HG02763 (cell line): Measurements from ENCODE around the gene USP35.
"Not testable (repeated sequence)": the region's sequence is repeated elsewhere in the genome, so short reads cannot be mapped to it uniquely, and the experiment has no call there.

Source experiments
- ATAC-seq: cut with Tn5 transposase; IDR thresholded peaks from one replicate; pipeline ENCODE4 v1.9.1; 2021; ENCODE audit warnings: mild to moderate bottlenecking, moderate library complexity; ENCODE audit not compliant: unreplicated experiment

Gene USP35

GRCh38 chr11:78231962-78232501, 43.3 kb downstream of the USP35 start:
- ATAC-seq: no peak

GRCh38 chr11:78233046-78233445, 44.3 kb downstream of the USP35 start:
- not testable (repeated sequence) for ATAC-seq

GRCh38 chr11:78234006-78234405, 45.3 kb downstream of the USP35 start:
- no peak for ATAC-seq

GRCh38 chr11:78237293-78238046, 48.8 kb downstream of the USP35 start:
- no peak for ATAC-seq

GRCh38 chr11:78239781-78240180, 51.1 kb downstream of the USP35 start:
- no peak for ATAC-seq

- no peak for ATAC-seq
Observed at GRCh38 chr11:78241475-78241874, 52.8 kb downstream of the USP35 start.

- ATAC-seq: no peak
Observed at GRCh38 chr11:78244080-78244479, 55.4 kb downstream of the USP35 start.

GRCh38 chr11:78244546-78245255, 56.0 kb downstream of the USP35 start:
- ATAC-seq: no peak

GRCh38 chr11:78248191-78248590, 59.5 kb downstream of the USP35 start:
- ATAC-seq: no peak

GRCh38 chr11:78248903-78249302, 60.2 kb downstream of the USP35 start:
- no peak for ATAC-seq

- no peak for ATAC-seq
Observed at GRCh38 chr11:78250099-78250498, 61.4 kb downstream of the USP35 start.

GRCh38 chr11:78251083-78251775, 62.5 kb downstream of the USP35 start:
- no peak for ATAC-seq

- no peak for ATAC-seq
Observed at GRCh38 chr11:78253797-78254196, 65.1 kb downstream of the USP35 start.

- ATAC-seq: no peak
Observed at GRCh38 chr11:78254268-78254667, 65.5 kb downstream of the USP35 start.

- ATAC-seq: no peak
Observed at GRCh38 chr11:78255919-78256318, 67.2 kb downstream of the USP35 start.

- no peak for ATAC-seq
Observed at GRCh38 chr11:78256962-78257361, 68.2 kb downstream of the USP35 start.

- ATAC-seq: no peak
Observed at GRCh38 chr11:78257654-78258053, 68.9 kb downstream of the USP35 start.

GRCh38 chr11:78259777-78260487, 71.2 kb downstream of the USP35 start:
- no peak for ATAC-seq

GRCh38 chr11:78261367-78261766, 72.6 kb downstream of the USP35 start:
- ATAC-seq: no peak

GRCh38 chr11:78261828-78262227, 73.1 kb downstream of the USP35 start:
- no peak for ATAC-seq

- ATAC-seq: no peak
Observed at GRCh38 chr11:78262238-78262637, 73.5 kb downstream of the USP35 start.
